ENCODE data around the gene CHD2.

Gene CHD2

DNA sequence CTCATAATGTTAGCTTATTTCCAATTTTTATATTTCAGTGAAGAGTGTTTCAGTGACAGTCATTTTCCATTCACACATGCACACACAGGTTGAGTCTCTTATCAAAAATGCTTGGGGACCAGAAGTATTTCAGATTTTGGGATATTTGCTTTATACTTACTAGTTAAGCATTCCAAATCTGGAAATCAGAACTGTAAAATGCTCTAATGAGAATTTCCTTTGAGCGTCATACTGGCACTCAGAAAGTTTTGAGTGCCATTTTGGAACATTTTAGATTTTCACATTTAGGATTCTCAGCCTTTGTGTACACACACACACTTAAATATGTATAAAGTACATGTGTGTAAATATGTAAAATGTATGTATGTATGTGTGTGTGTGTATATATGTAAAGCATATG is 71.0 kb downstream of the CHD2 start:
- peaks cover 69% of the 10 kb centered on the region for H3K36me3 ChIP-seq (ENCODE audit: control insufficient read depth, low read length)
- H3K9me3 ChIP-seq (ENCODE audit: control insufficient read depth, insufficient read depth, low read length), result no peaks in the 10 kb centered on the region
- no peaks in the 10 kb centered on the region for H3K4me1 ChIP-seq (ENCODE audit: control insufficient read depth, low read length)
- no peak overlapping the region for H3K27ac ChIP-seq (ENCODE audit: low read depth, low read length)
- H3K4me3 ChIP-seq (ENCODE audit: low read length), result no peak overlapping the region
- no peak for TF ChIP-seq EZH2phosphoT487 (IDR thresholded peaks at IDR 0.05; ENCODE audit: borderline replicate concordance, low read length)
- TF ChIP-seq, protein P1, sequence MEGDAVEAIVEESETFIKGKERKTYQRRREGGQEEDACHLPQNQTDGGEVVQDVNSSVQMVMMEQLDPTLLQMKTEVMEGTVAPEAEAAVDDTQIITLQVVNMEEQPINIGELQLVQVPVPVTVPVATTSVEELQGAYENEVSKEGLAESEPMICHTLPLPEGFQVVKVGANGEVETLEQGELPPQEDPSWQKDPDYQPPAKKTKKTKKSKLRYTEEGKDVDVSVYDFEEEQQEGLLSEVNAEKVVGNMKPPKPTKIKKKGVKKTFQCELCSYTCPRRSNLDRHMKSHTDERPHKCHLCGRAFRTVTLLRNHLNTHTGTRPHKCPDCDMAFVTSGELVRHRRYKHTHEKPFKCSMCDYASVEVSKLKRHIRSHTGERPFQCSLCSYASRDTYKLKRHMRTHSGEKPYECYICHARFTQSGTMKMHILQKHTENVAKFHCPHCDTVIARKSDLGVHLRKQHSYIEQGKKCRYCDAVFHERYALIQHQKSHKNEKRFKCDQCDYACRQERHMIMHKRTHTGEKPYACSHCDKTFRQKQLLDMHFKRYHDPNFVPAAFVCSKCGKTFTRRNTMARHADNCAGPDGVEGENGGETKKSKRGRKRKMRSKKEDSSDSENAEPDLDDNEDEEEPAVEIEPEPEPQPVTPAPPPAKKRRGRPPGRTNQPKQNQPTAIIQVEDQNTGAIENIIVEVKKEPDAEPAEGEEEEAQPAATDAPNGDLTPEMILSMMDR (IDR thresholded peaks at IDR 0.05; ENCODE audit: low read depth, low read length, poor library complexity, severe bottlenecking), result no peak
- H3F3A ChIP-seq (ENCODE audit: control insufficient read depth, insufficient read depth), result no peaks in the 10 kb centered on the region
- H3K9me2 ChIP-seq (replicated peaks; ENCODE audit: control insufficient read depth, low read length), result no peaks in the 10 kb centered on the region
- no peaks in the 10 kb centered on the region for H3K27me3 ChIP-seq (ENCODE audit: control insufficient read depth, low read length)
- no peak overlapping the region for H3K4me2 ChIP-seq (ENCODE audit: low read length)
- no peaks in the 10 kb centered on the region for H4K20me1 ChIP-seq (ENCODE audit: control insufficient read depth, insufficient read depth, low read depth, low read length)
- H3K79me2 ChIP-seq (ENCODE audit: control insufficient read depth, low read length), result no peaks in the 10 kb centered on the region

DNA sequence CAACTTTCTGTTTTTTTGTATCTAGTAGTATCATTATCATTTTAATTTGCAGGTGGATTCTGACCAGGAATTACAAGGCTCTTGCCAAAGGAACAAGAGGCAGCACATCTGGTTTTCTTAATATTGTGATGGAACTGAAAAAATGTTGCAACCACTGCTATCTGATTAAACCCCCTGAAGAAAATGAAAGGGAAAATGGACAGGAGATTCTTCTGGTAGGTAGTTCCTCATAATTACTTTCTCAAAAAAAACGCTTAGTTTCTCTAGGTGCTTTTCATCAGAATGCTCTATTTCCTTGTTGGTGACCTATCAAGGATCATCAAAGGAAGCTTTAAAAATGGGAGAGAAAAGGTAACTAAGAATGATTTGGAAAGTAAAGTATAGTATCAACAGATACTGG is 71.6 kb downstream of the CHD2 start:
- Histone ChIP-seq H4K20me1 (ENCODE audit: control insufficient read depth, insufficient read depth, low read depth, low read length) (no peaks in the 10 kb centered on the region), H3K36me3 (ENCODE audit: control insufficient read depth, low read length) (peaks cover 69% of the 10 kb centered on the region), H3K9me2 (replicated peaks; ENCODE audit: control insufficient read depth, low read length) (no peaks in the 10 kb centered on the region), H3K4me2 (ENCODE audit: low read length) (no peak overlapping the region), H3K27ac (ENCODE audit: low read depth, low read length) (no peak overlapping the region), H3K9me3 (ENCODE audit: control insufficient read depth, insufficient read depth, low read length) (no peaks in the 10 kb centered on the region), H3K4me3 (ENCODE audit: low read length) (no peak overlapping the region), H3K27me3 (ENCODE audit: control insufficient read depth, low read length) (no peaks in the 10 kb centered on the region), H3K4me1 (ENCODE audit: control insufficient read depth, low read length) (no peaks in the 10 kb centered on the region), H3F3A (ENCODE audit: control insufficient read depth, insufficient read depth) (no peaks in the 10 kb centered on the region), H3K79me2 (ENCODE audit: control insufficient read depth, low read length) (no peaks in the 10 kb centered on the region)
- TF ChIP-seq EZH2phosphoT487 (IDR thresholded peaks at IDR 0.05; ENCODE audit: borderline replicate concordance, low read length), result no peak
- TF ChIP-seq, protein P1 (IDR thresholded peaks at IDR 0.05; ENCODE audit: low read depth, low read length, poor library complexity, severe bottlenecking), result no peak

DNA sequence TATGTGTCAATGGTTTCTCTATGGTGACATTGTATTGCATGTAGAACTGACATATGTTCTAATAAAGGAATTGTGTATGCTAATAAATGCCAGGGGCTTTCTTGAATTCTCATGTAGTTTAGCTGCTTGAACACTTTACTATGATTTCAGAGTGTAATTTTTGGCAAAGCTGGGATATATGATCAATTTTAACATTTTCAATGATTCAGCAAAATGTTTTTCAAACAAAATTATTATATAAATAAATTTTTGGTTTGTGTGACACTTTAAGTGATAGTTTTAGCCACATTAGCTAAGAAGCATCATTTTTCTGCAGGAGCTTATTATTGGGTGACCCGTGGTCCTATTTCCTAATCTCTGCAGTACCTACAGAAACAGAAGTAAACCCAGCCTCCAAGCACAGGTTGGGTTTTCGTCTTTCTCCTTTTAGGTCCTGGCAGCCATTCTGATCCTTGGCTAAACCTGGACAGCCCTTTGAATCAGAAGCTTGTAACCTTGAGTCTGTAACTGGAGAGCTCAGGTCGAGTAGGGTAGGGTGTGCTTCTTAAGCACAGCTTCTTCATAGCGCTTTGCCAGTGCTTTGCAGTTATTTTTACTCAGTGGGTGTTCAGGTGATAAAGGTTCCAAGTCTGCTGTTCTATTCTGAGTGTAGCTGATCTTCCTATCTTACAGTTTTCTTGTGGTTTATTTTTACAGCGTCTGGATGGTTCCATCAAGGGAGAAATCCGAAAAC is 74.2 kb downstream of the CHD2 start:
- H3K9me3 ChIP-seq (ENCODE audit: control insufficient read depth, insufficient read depth, low read length), result no peaks in the 10 kb centered on the region
- H3F3A ChIP-seq (ENCODE audit: control insufficient read depth, insufficient read depth), result no peaks in the 10 kb centered on the region
- no peak overlapping the region for H3K4me2 ChIP-seq (ENCODE audit: low read length)
- no peaks in the 10 kb centered on the region for H4K20me1 ChIP-seq (ENCODE audit: control insufficient read depth, insufficient read depth, low read depth, low read length)
- TF ChIP-seq, protein P1 (IDR thresholded peaks at IDR 0.05; ENCODE audit: low read depth, low read length, poor library complexity, severe bottlenecking), result no peak
- no peak for TF ChIP-seq EZH2phosphoT487 (IDR thresholded peaks at IDR 0.05; ENCODE audit: borderline replicate concordance, low read length)
- no peaks in the 10 kb centered on the region for H3K79me2 ChIP-seq (ENCODE audit: control insufficient read depth, low read length)
- H3K4me3 ChIP-seq (ENCODE audit: low read length), result no peak overlapping the region
- H3K36me3 ChIP-seq (ENCODE audit: control insufficient read depth, low read length), result peaks cover 70% of the 10 kb centered on the region
- H3K27ac ChIP-seq (ENCODE audit: low read depth, low read length), result no peak overlapping the region
- H3K4me1 ChIP-seq (ENCODE audit: control insufficient read depth, low read length), result no peaks in the 10 kb centered on the region
- no peaks in the 10 kb centered on the region for H3K27me3 ChIP-seq (ENCODE audit: control insufficient read depth, low read length)
- H3K9me2 ChIP-seq (replicated peaks; ENCODE audit: control insufficient read depth, low read length), result no peaks in the 10 kb centered on the region
